Measurements from ENCODE around the gene PRCD.
"Not testable (repeated sequence)": the region's sequence is repeated elsewhere in the genome, so short reads cannot be mapped to it uniquely, and the experiment has no call there.

PRCD gene

DNA sequence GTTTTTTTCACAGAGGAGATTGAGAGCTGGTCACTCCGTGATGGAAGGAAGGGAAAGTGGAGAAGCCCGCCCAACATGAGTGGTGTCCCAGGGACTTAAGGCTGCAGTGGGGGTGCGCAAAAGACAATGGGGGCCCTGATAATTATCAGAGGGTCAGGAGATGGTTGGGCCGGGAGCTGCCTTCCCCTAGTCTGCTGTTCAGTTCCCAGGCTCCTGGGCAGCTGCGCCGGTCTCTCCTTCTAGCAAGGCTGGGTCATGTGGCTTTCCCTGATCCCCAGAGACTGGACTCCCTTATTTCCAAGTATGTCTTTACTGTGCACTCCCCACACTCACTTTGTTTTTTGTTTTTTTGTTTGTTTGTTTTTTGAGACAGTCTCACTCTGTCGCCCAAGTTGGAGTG lies 18.6 kb upstream of the PRCD start:
- TF ChIP-seq CTCF (IDR thresholded peaks at IDR 0.05; ENCODE audit: borderline replicate concordance, extremely low read depth, low read length, poor library complexity, severe bottlenecking) (no peak), EZH2 (IDR thresholded peaks at IDR 0.05; ENCODE audit: borderline replicate concordance, low read depth, low read length, severe bottlenecking) (no peak)
- Histone ChIP-seq H3K9ac (ENCODE audit: low read depth, low read length) (no peak overlapping the region), H3K9me3 (ENCODE audit: insufficient read depth, low read length, severe bottlenecking) (no peaks in the 10 kb centered on the region), H3K79me2 (ENCODE audit: insufficient read depth, low read length) (no peaks in the 10 kb centered on the region), H3K27ac (ENCODE audit: low read length) (no peak overlapping the region), H3K4me1 (ENCODE audit: insufficient read depth, low read length) (peaks cover 8% of the 10 kb centered on the region), H3K36me3 (ENCODE audit: insufficient read depth, low read length) (no peaks in the 10 kb centered on the region), H2AFZ (ENCODE audit: low read depth, low read length) (no peak overlapping the region), H3K4me3 (ENCODE audit: low read depth in 1 of 2, low read length in 2 of 2) (no peak overlapping the region), H3K4me2 (ENCODE audit: insufficient read depth, low read length) (no peak overlapping the region), H3K27me3 (ENCODE audit: insufficient read depth, low read length, poor library complexity) (no peaks in the 10 kb centered on the region), H4K20me1 (ENCODE audit: insufficient read depth, low read length) (no peaks in the 10 kb centered on the region)
- ATAC-seq (ENCODE audit: insufficient read depth, low read depth) (no peak), DNase-seq (no peak)

DNA sequence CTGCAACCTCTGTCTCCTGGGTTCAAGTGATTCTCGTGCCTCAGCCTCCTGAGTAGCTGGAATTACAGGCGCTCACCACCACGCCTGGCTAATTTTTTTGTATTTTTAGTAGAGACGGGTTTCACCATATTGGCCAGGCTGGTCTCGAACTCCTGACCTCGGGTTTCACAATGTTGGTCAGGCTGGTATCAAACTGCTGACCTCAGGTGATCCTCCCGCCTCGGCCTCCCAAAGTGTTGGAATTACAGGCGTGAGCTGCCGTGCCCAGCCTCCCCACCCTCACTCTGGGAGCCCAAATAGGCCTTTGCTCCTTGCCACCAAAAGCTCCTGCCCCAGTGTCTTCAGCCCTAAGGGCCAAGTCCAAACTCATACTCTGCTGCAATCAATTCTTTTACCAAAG lies 18.2 kb upstream of the PRCD start:
- not testable (repeated sequence) for H3K9me3 ChIP-seq (ENCODE audit: insufficient read depth, low read length, severe bottlenecking); H3K4me2 ChIP-seq (ENCODE audit: insufficient read depth, low read length); ATAC-seq (ENCODE audit: insufficient read depth, low read depth); H3K4me3 ChIP-seq (ENCODE audit: low read depth in 1 of 2, low read length in 2 of 2); H3K9ac ChIP-seq (ENCODE audit: low read depth, low read length); H2AFZ ChIP-seq (ENCODE audit: low read depth, low read length); H3K36me3 ChIP-seq (ENCODE audit: insufficient read depth, low read length); H3K79me2 ChIP-seq (ENCODE audit: insufficient read depth, low read length); H4K20me1 ChIP-seq (ENCODE audit: insufficient read depth, low read length); H3K27ac ChIP-seq (ENCODE audit: low read length); DNase-seq; H3K4me1 ChIP-seq (ENCODE audit: insufficient read depth, low read length); H3K27me3 ChIP-seq (ENCODE audit: insufficient read depth, low read length, poor library complexity)

DNA sequence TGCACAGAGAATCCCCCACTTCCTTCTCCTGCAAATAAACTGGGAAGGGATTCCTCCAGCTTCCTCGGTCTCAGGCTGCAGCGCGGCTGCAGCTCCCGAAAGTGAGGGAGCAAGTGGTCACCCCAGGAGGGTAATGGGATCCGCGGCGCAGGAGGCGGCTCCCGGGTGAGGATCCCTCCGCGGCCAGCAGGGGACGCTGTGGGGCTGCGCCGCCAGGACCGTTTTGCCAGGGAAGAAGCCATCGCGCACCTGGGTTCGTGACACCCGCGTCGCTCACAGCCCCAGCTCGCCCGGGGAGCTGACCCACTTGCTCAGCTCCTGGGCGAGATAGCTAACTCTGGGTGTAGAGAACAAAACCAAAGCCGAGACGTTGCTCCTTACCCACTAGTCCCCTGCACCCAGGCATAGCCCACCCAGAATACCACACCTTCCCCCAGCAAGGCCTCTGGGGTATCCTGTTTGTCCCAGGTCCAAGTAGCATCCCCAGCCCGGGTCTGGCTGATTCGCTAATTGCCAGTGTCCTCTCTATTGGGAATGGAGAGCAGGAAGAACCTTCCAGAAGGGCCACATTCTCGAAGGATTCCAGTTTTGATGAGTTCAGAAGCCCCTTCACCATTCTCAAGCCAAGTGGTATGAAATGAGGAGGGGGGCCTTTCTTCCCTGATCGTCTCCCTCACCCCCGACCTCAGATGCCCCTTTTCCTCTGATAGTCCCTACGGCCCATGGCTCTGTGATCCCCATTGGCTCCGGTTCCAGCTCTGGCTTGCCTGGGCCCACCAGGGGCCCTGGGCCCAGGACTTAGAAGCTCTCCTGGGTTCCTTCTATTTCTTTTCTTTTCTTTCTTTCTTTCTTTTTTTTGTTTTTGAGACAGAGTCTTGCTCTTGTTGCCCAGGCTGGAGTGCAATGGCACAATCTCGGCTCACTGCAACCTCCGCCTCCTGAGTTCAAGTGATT lies 16.5 kb upstream of the PRCD start:
- H3K27ac ChIP-seq (ENCODE audit: low read length) = no peak overlapping the region
- H4K20me1 ChIP-seq (ENCODE audit: insufficient read depth, low read length) = no peaks in the 10 kb centered on the region
- ATAC-seq (ENCODE audit: insufficient read depth, low read depth) (peak; percentile 96), DNase-seq (peak; percentile 78)
- peaks cover 8% of the 10 kb centered on the region for H3K4me1 ChIP-seq (ENCODE audit: insufficient read depth, low read length)
- H3K36me3 ChIP-seq (ENCODE audit: insufficient read depth, low read length) = no peaks in the 10 kb centered on the region
- H3K79me2 ChIP-seq (ENCODE audit: insufficient read depth, low read length) = no peaks in the 10 kb centered on the region
- H3K27me3 ChIP-seq (ENCODE audit: insufficient read depth, low read length, poor library complexity) = no peaks in the 10 kb centered on the region
- TF ChIP-seq CTCF (IDR thresholded peaks at IDR 0.05; ENCODE audit: borderline replicate concordance, extremely low read depth, low read length, poor library complexity, severe bottlenecking) (peak; percentile 94), EZH2 (IDR thresholded peaks at IDR 0.05; ENCODE audit: borderline replicate concordance, low read depth, low read length, severe bottlenecking) (no peak)
- H3K4me2 ChIP-seq (ENCODE audit: insufficient read depth, low read length) = peak overlapping the region; percentile 54; the same call in 1 of the 2 replicates
- H3K4me3 ChIP-seq (ENCODE audit: low read depth in 1 of 2, low read length in 2 of 2) = no peak overlapping the region; a peak in 1 of 4 replicates
- H3K9ac ChIP-seq (ENCODE audit: low read depth, low read length) = no peak overlapping the region
- peak overlapping the region; percentile 40; the same call in 1 of the 2 replicates for H2AFZ ChIP-seq (ENCODE audit: low read depth, low read length)
- H3K9me3 ChIP-seq (ENCODE audit: insufficient read depth, low read length, severe bottlenecking) = no peaks in the 10 kb centered on the region

Data from DND-41 (cell line).